ENCODE measurements around the gene TBC1D3D.
"Not testable (repeated sequence)": the region's sequence is repeated elsewhere in the genome, so short reads cannot be mapped to it uniquely, and the experiment has no call there.

Gene TBC1D3D

DNA sequence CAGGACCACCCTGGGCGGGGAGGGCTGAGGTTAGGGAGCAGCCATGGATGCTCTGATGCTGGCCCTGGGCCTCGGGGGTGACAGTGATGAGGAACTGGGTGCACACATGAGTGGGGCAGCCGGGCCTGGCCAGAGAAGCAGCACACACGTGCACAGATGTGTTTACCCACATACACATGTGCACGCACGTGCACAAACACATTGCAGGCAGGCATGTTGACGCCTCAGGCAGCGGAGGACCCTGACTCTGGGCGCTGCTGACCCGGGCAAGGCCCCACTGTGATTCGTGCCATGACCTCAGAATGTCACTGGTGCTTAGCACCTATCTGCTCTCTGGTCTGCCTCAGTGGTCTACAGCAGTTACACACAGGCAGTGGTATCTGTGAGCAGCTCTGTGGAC lies at the start of gene TBC1D3D:
TBC1D3D (plus strand) TSS at position 301 of the 400 bp plus-strand sequence. CDS start 1,585 bp downstream, outside the sequence.
- not testable (repeated sequence) for DNase-seq

DNA sequence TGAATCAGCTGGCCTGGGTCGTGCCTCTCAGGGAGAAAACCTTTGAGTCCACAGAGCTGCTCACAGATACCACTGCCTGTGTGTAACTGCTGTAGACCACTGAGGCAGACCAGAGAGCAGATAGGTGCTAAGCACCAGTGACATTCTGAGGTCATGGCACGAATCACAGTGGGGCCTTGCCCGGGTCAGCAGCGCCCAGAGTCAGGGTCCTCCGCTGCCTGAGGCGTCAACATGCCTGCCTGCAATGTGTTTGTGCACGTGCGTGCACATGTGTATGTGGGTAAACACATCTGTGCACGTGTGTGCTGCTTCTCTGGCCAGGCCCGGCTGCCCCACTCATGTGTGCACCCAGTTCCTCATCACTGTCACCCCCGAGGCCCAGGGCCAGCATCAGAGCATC lies 14.8 kb upstream of the TBC1D3D start, which contains the start of gene TBC1D3L:
TBC1D3L (minus strand) TSS at position 101 of the 400 bp plus-strand sequence. CDS start 1,540 bp downstream, outside the sequence.
- DNase-seq = not testable (repeated sequence)

Data from NCI-H2107 (cell line).